ENCODE results near the gene F3.

F3 gene

DNA sequence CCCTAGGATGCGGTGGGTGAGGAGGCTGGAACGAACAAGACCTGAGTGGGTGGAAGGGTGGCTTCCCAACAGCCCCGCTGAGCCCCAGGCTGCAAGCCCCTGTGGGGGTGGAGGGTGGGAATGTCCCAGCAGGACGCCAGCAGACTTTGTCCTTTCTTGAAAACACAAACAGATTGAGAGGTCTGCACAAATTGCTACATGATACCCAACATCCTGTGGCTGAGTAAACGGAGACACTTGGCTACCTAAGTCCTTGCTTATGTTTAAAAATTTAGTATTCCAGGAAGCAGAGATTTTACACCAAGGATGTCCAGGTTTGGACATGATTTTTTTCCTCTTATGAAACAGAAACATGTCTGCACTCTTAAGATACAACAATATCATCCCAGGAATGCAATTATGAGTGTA, 11.8 kb upstream of the F3 start:
- no peak for DNase-seq (ENCODE audit: low read depth in 1 of 2, low spot score in 1 of 2)

DNA sequence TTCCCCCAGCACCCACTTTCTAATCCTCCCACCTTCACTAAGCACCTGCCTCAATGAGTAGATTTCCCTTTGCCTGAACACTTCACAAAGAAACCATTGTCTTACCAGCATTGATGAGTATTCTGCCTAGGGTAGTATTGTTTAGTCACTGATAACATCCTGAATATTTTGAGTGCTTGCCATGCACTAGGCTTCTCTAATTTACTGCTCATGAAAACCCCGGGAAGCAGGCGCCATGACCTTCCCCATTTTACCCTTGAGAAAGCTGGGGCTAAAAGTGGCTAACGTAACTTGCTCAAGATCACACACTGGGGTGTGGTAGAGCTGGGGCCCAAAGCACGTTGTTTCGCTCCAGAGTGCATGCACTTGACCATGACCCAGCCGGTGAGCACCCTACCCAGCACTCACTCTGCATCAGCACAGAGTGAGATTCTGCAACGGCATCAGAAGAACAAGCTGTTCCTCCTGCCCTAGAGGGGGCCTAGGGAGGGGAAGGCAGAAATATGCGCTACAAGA, 10.6 kb upstream of the F3 start:
- no peak for DNase-seq (ENCODE audit: low read depth in 1 of 2, low spot score in 1 of 2)

DNA sequence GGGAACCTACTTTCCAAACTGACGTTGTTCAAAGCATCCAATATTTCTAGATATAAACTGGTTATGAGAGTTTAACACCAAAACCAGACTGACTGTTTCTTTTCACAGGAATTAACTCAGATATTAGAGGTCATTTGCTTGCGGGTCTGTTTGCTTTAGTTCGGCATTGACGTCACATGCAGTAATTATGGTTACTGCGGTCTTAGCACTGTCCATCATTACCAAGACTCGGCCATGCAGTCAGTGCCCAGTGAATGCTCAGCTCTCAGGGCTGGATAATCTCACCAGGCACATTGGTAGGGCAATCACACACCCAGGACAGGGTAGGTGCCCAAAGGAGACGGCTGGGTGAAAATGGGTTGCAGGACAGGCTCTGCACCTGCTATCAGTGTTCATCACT, 9.9 kb upstream of the F3 start:
- no peak for DNase-seq (ENCODE audit: low read depth in 1 of 2, low spot score in 1 of 2)

- DNase-seq (ENCODE audit: low read depth in 1 of 2, low spot score in 1 of 2): no peak
Measured at GRCh38 chr1:94550800-94551241, 9.3 kb upstream of the F3 start.

DNA sequence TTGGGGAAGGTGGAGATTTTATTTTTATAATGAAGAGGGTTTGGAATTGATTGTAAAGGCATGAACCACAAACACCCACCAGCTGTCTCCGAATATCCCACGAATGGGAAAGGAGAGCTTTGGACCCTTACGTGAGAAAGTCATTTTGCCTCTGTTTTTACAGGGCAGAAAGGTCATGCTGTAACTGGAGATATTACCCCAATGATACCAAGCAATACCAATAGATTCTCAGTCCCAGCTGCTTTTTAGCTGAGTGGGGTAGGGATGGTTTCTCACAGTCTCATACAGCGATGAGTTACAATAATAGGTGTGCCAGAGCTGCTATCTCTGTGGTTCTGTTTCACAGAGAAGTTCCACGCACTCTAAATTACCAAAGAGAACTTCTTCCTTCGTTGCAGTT, 8.8 kb upstream of the F3 start:
- no peak for DNase-seq (ENCODE audit: low read depth in 1 of 2, low spot score in 1 of 2)

DNA sequence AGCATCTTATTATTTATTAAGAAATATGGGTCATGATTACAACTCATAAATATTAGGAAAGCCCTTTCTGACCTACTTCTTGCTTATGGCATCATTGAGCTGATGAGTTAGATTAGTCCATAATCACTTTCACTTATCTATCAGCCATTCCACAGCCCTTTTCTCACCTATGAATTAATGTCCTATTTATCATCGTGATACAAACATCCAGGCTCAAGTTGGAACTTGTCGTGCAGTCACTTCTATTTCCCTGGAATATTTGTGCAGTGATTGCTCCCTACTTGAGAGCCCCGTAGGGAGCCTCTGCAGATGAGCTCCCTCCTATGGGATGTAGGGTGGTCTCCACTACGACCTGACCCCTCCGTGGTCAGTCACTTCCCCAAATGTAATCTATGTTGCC, 8.1 kb upstream of the F3 start:
- no peak for DNase-seq (ENCODE audit: low read depth in 1 of 2, low spot score in 1 of 2)

- DNase-seq (ENCODE audit: low read depth in 1 of 2, low spot score in 1 of 2): no peak
Measured at GRCh38 chr1:94544706-94545490, 3.3 kb upstream of the F3 start.

GRCh38 chr1:94543893-94544635, 2.5 kb upstream of the F3 start:
- no peak for DNase-seq (ENCODE audit: low read depth in 1 of 2, low spot score in 1 of 2)

DNA sequence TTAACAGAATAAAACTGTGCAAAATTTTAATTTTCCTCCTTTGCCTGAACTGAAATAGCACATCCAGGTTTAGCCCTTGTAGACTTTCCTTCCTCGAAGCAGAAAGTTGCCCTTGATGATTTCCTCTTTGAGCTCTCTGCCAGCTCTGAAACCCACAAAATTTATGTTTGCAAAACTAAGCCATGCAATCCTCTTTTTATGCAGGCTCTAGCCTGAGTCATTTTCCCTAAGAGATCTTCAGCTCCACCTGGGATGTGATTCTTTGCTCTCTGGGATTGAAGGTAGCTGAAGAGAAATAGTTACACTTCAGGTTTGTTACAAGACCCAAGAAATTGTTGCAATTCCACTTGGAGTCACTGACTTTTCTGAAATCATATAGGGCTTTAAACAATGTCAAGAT, 1.4 kb upstream of the F3 start:
- no peak for DNase-seq (ENCODE audit: low read depth in 1 of 2, low spot score in 1 of 2)

- DNase-seq (ENCODE audit: low read depth in 1 of 2, low spot score in 1 of 2): no peak
Measured at GRCh38 chr1:94542088-94542870, 720 bp upstream of the F3 start.

DNA sequence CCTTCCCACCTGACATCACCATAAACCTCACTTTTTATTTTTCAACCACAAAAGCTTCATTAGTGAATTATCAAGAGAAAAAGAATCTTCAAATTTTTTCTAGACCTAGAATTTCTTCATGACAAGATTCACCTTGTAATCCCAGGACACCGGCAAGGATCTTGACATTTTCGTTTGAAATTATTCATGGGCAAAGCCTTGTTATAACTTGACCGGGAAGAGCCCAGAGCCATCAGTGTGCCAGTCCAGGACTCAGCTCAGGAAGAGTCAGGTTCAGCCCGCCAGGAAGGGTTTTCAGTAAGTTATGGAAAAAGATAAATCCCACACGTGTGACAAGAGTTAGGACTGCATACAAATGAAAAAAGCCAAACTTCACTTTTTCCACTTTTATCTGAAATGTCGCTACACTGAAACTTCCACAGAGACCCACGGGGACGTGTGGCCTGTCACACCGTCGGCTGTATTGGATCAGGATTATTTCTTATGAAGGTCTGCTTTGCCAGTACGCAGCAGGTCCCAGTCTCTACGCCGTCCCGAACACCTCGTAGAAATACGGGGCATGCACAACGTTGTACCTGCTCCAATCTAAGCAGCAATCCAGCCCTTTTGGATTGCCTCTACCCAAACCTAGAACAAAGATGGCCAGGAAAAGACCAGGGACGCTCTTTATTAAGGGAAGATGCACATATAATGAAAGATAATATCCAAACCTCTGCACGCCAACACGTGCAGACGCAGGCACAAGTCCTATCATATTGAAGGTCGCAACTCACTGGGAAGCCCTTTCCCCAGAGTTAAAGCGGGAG, 916 bp downstream of the F3 start:
- no peak for DNase-seq (ENCODE audit: low read depth in 1 of 2, low spot score in 1 of 2)

DNA sequence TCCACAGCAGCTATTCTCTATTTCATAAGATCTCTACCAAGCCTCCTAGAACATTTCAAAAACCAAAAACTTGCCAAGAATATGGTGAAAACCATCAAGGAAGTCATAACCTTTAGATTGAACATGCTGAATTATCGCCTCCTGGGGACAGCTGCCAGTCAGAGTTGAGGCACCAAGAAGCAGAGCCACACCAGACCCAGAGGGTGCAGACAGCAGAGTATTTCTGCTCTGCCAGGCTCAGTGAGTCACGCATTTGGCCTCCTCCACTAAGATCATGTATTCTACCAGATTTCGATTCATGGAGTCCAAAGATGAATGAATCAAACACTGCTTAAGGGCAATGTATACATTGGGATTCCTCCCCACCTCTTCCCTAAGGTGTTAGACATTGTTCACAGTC, 2.1 kb downstream of the F3 start:
- DNase-seq (ENCODE audit: low read depth in 1 of 2, low spot score in 1 of 2): no peak

DNA sequence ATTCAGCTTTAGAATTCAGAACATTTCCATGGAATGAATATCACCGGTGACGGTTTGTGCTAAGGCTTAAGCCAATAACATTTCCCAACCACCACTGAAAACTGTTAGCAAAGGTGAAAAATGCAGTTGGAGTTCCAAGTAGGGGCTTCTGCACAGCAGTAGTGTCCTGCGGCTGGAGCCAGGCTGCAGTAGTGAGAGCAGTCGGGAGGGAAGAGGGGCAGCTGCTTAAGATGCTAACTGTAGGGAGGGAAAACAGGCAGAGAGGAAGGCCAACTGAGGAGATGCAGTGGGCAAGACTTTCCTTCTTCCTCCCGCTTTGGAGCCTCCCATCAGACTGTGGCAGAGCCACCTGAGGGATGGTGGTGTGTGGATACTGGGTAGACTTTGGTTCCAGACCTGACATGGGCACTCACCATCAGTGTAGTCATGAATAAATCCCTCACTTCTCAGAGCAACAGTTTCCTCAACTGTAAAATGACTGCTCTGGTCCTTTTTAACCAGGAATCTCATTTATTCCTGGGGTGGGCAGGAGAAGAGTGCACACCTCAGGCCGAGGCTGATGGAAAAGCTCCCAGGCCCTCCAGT, 3.2 kb downstream of the F3 start:
- DNase-seq (ENCODE audit: low read depth in 1 of 2, low spot score in 1 of 2): no peak

- DNase-seq (ENCODE audit: low read depth in 1 of 2, low spot score in 1 of 2): no peak
Measured at GRCh38 chr1:94537254-94537653, 4.3 kb downstream of the F3 start.

DNA sequence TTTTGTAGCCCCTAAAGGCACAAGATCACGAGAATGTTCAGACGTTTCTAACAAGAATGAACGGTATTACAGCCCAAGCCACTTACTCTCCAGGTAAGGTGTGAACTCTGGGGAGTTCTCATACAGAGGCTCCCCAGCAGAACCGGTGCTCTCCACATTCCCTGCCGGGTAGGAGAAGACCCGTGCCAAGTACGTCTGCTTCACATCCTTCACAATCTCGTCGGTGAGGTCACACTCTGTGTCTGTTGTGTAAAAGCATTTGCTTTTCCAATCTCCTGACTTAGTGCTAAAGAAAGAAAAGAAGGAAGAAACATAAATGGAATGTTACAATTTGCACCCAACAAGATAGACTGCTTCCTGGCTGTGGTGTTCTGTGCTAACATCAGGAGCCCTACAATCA, 5.7 kb downstream of the F3 start:
- DNase-seq (ENCODE audit: low read depth in 1 of 2, low spot score in 1 of 2): no peak

DNA sequence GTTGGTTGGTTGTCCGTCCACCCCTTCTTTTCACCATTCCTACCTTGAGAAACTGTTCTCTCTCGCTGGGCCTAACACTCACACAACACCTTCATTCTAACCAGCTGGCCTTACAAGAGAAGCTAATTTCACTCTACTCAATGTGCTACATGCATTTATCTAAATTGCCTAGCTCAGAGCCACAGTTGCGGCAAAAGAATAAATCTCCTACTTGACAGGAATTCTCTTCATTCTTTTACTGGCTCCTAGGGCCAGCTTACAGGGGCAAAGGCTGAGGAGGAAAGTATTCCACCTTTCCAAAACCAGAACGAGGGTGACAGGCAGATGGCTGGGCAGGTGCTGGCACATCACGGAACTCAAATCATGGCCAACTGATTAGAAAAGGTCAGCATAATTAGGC, 6.5 kb downstream of the F3 start:
- no peak for DNase-seq (ENCODE audit: low read depth in 1 of 2, low spot score in 1 of 2)

- DNase-seq (ENCODE audit: low read depth in 1 of 2, low spot score in 1 of 2): no peak
Measured at GRCh38 chr1:94532077-94532476, 9.5 kb downstream of the F3 start.

- DNase-seq (ENCODE audit: low read depth in 1 of 2, low spot score in 1 of 2): no peak
Measured at GRCh38 chr1:94531664-94532063, 9.9 kb downstream of the F3 start.

- no peak for DNase-seq (ENCODE audit: low read depth in 1 of 2, low spot score in 1 of 2)
Measured at GRCh38 chr1:94530373-94530878, 11.1 kb downstream of the F3 start.

GRCh38 chr1:94529416-94529815, 12.1 kb downstream of the F3 start:
- no peak for DNase-seq (ENCODE audit: low read depth in 1 of 2, low spot score in 1 of 2)
